Cardiac fibroblast (primary cell): ENCODE data around the gene SSU72.

ENCODE experiments used
- DNase-seq, 2 donors: peaks; one replicate each; pipeline versions ENCODE4 v3.0.0 to v3.0.0-alpha.2; 2010; ENCODE audit warnings: low read depth in 2 of 2
- H3K4me3 ChIP-seq, 2 donors: replicated peaks in 1 of 2; 1 replicate in 1 of 2; 2 replicates in 1 of 2; pipeline ENCODE4 v1.5.1; 2011; ENCODE audit warnings: low read depth in 2 of 2, low read length in 2 of 2, mild to moderate bottlenecking in 2 of 2, moderate library complexity in 1 of 2
- TF ChIP-seq, protein P1 (sequence below): IDR thresholded peaks from one replicate; pipeline ENCODE4 v1.5.1; 2011; ENCODE audit warnings: low read depth, mild to moderate bottlenecking, low read length, inconsistent platforms

The SSU72 gene

GRCh38 chr1:1621173-1622009, 46.7 kb upstream of the SSU72 start:
- H3K4me3 ChIP-seq = no peak overlapping the region
- no peak for DNase-seq
- TF ChIP-seq, protein P1, sequence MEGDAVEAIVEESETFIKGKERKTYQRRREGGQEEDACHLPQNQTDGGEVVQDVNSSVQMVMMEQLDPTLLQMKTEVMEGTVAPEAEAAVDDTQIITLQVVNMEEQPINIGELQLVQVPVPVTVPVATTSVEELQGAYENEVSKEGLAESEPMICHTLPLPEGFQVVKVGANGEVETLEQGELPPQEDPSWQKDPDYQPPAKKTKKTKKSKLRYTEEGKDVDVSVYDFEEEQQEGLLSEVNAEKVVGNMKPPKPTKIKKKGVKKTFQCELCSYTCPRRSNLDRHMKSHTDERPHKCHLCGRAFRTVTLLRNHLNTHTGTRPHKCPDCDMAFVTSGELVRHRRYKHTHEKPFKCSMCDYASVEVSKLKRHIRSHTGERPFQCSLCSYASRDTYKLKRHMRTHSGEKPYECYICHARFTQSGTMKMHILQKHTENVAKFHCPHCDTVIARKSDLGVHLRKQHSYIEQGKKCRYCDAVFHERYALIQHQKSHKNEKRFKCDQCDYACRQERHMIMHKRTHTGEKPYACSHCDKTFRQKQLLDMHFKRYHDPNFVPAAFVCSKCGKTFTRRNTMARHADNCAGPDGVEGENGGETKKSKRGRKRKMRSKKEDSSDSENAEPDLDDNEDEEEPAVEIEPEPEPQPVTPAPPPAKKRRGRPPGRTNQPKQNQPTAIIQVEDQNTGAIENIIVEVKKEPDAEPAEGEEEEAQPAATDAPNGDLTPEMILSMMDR = no peak

- DNase-seq = no peak
- TF ChIP-seq, protein P1 = no peak
- no peak overlapping the region for H3K4me3 ChIP-seq
Measured at GRCh38 chr1:1620433-1621139, 45.9 kb upstream of the SSU72 start.

DNA sequence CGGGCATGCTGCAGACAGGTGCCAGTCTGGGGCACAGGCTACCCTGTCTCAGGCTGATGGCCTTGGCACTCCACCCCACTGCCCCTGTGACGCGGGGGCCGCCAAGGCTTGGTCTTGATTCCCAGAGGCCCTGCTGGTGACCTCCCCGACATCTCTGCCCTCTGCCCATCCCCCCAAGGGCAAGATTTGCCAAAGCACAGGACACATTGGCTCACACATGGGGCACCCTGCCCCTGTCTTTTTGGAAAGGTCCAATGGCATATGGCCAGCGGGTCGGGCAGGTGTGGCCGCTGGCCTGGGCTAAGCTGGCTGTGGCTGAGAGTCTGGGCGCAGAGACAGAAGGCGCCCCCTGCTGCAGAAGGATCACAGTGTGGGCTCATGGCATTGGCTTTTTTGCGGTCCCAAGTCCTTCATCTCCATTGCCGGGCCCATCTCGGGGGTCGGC, 45.3 kb upstream of the SSU72 start:
- TF ChIP-seq, protein P1 = peak; percentile 38

DNA sequence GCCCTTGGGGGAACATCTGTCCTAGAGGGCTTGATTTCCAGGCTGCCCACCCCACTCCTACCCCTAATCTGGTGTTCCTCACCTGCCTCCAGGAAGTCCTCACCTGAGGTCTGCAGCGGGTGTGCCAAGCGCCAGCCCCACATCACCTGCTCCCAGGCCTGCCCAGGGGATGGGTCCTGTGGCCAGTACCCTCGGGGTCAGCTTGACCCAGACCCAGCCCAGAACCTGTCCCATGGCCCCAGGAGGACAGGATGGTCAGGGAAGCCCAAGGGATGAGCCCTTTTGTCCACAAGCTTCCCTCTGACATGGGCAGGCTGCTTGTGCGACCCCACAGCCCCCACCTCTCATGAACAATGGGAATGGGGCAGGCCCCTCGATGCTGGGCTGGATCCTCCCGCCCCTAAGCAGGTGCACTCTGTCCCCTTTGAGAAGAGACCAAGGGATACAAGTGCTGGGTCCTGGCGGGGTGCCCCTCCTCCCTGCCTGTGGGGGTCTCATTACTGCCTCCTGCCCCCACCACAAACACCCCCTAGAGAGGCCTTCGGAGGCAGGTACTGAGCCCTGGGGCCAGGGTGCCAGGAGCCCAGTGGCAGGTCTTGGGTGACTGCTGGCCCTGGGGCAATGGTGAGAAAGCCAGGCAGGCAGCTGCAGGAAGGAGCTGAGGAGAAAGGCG, 43.9 kb upstream of the SSU72 start:
- H3K4me3 ChIP-seq = no peak overlapping the region
- TF ChIP-seq, protein P1 = no peak
- DNase-seq = no peak

More for the DNA sequence above, 45.3 kb upstream of the SSU72 start:
- peak in 1 of 2 donors; percentile 15 for DNase-seq
- H3K4me3 ChIP-seq = no peak overlapping the region

DNA sequence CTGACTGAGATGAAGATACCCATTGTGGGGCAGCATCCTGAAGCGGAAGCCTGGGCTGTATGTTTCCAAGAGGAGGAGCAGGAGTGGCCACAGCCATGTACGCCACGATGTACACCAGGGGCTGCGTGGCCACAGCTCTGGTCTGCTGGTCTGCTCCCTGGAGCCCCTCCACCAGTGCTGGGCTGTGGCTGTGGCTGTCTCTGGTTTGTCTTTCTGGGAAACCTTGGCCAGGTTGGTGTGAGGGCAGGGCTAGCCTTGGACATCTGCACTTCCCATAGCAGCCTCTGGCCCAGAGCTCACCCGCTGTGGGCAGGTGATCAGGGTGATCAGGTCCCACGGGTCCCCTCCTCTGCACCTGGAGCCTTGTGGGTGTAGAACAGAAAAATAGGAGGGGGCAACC, 43.3 kb upstream of the SSU72 start:
- no peak for DNase-seq

GRCh38 chr1:1617516-1617915, 42.9 kb upstream of the SSU72 start:
- no peak for DNase-seq
- TF ChIP-seq, protein P1 = no peak
- H3K4me3 ChIP-seq = no peak overlapping the region

More for the DNA sequence above, 43.3 kb upstream of the SSU72 start:
- TF ChIP-seq, protein P1 = no peak
- no peak overlapping the region for H3K4me3 ChIP-seq
